Subcutaneous abdominal adipose tissue (tissue), 5 donors: ENCODE data around the gene DDX46.
"Not testable (repeated sequence)": the region's sequence is repeated elsewhere in the genome, so short reads cannot be mapped to it uniquely, and the experiment has no call there.

Experiments used
- H3K27ac ChIP-seq: one replicate; pipeline ENCODE4 v1.7.0; 2013; ENCODE audit warnings: low read depth, mild to moderate bottlenecking, inconsistent platforms, low read length, moderate library complexity
- H3K27me3 ChIP-seq, 5 donors: one replicate each; pipeline ENCODE4 v1.7.0; 2013; ENCODE audit warnings: low read length in 5 of 5, inconsistent platforms in 1 of 5; ENCODE audit not compliant: control insufficient read depth in 5 of 5, insufficient read depth in 4 of 5
- H3K36me3 ChIP-seq, 5 donors: one replicate each; pipeline ENCODE4 v1.7.0; 2013; ENCODE audit warnings: low read length in 5 of 5; ENCODE audit not compliant: control insufficient read depth in 5 of 5, insufficient read depth in 5 of 5
- H3K4me1 ChIP-seq, 5 donors: one replicate each; pipeline ENCODE4 v1.7.0; 2013; ENCODE audit warnings: low read length in 5 of 5, mild to moderate bottlenecking in 3 of 5, moderate library complexity in 1 of 5; ENCODE audit not compliant: control insufficient read depth in 5 of 5, insufficient read depth in 5 of 5
- H3K4me3 ChIP-seq, 5 donors: one replicate each; pipeline ENCODE4 v1.7.0; 2013; ENCODE audit warnings: low read length in 5 of 5, low read depth in 1 of 5
- H3K9ac ChIP-seq, 5 donors: one replicate each; pipeline ENCODE4 v1.7.0; 2013; ENCODE audit warnings: low read length in 5 of 5, mild to moderate bottlenecking in 4 of 5, moderate library complexity in 3 of 5
- H3K9me3 ChIP-seq, 5 donors: one replicate each; pipeline ENCODE4 v1.7.0; 2013; ENCODE audit warnings: low read length in 5 of 5; ENCODE audit not compliant: control insufficient read depth in 5 of 5
- donor health status: healthy.
- donor health status: healthy.
- donor health status: healthy.
- donor health status: healthy.
- donor health status: healthy.

Gene DDX46

DNA sequence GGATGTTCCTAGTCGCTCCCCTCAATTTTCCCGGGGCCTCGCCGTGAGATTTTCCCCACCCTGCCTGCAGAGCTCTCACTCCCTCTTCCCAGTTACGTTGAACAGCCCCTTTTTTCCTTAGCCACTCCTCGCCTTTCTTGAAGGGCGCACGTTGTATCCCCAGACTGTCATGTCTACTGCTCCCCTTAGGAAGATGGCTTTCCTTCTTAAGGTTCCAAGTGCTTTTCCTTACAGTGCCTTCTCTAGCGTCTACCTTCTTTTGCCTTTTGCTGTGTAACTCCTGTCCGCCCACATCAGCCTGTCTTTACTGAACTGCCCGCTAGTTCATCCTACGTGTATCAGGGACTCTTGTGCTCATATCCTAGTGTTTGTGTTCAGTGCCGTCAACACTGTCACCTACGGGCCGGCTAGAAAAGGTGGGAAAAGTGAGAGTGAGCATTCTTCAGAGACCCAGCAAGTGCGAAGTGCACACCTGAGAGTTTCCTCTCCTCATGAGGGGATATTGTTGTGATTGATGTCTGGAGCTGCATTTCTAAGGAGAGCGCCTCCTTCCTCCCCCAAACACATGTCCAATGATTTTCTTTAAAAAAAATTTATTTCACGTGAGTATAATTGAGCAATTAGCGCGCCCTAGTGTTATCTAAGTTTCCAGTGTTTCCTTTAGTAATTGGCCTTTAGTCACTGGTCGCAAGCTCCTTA, 19.5 kb upstream of the DDX46 start:
- H3K27me3 ChIP-seq: no peaks in the 10 kb centered on the region
- peaks cover 0 to 21% (median 19%) of the 10 kb centered on the region in 5 donors for H3K4me1 ChIP-seq
- H3K9ac ChIP-seq: peak overlapping the region; percentile 73 to 95 (median 85)
- H3K36me3 ChIP-seq: peaks cover 0 to 5% (median 0%) of the 10 kb centered on the region in 5 donors
- H3K4me3 ChIP-seq: peak overlapping the region; percentile 81 to 98 (median 95)
- H3K27ac ChIP-seq: peak overlapping the region; percentile 92
- no peaks in the 10 kb centered on the region for H3K9me3 ChIP-seq

- Histone ChIP-seq H3K9ac (no peak overlapping the region), H3K9me3 (no peaks in the 10 kb centered on the region), H3K27ac (no peak overlapping the region), H3K27me3 (no peaks in the 10 kb centered on the region), H3K4me1 (peaks cover 0 to 21% (median 19%) of the 10 kb centered on the region in 5 donors), H3K4me3 (no peak overlapping the region), H3K36me3 (peaks cover 0 to 5% (median 0%) of the 10 kb centered on the region in 5 donors)
These were observed 17.5 kb upstream of the DDX46 start for GRCh38 chr5:134741052-134741451.

DNA sequence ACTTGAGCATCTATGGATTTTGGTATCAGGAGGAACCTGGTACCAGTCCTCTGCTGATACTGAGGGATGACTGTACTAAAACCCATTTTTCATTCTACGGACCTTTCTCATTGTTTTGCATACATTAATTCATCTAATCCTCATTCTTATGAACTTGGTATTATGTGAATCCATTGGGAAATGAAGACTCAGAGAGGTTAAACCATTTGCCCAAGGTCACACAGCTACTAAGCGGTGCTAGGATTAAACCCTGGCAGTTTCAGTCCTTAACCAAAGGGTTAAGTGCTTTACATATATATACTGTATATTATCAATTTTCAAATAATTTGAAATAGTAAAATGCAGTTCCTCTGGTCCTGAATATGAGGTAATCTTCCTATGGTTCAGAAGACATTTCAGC, 16.4 kb upstream of the DDX46 start:
- no peaks in the 10 kb centered on the region for H3K9me3 ChIP-seq
- no peaks in the 10 kb centered on the region for H3K27me3 ChIP-seq
- H3K9ac ChIP-seq: no peak overlapping the region
- H3K4me1 ChIP-seq: peaks cover 0 to 21% (median 19%) of the 10 kb centered on the region in 5 donors
- peaks cover 0 to 5% (median 0%) of the 10 kb centered on the region in 5 donors for H3K36me3 ChIP-seq
- H3K4me3 ChIP-seq: no peak overlapping the region
- no peak overlapping the region for H3K27ac ChIP-seq

GRCh38 chr5:134749415-134749814, 9.2 kb upstream of the DDX46 start:
- no peak overlapping the region for H3K9ac ChIP-seq
- H3K9me3 ChIP-seq: no peaks in the 10 kb centered on the region
- no peak overlapping the region for H3K4me3 ChIP-seq
- H3K27ac ChIP-seq: no peak overlapping the region
- no peaks in the 10 kb centered on the region for H3K27me3 ChIP-seq
- peaks cover 6 to 23% (median 13%) of the 10 kb centered on the region in 5 donors for H3K36me3 ChIP-seq
- no peaks in the 10 kb centered on the region for H3K4me1 ChIP-seq

GRCh38 chr5:134758176-134758503, 439 bp upstream of the DDX46 start:
- H3K9ac ChIP-seq: peak overlapping the region in 2 of 5 donors; percentile 25 to 41
- H3K4me3 ChIP-seq: peak overlapping the region; percentile 72 to 99 (median 97)
- peaks cover 0 to 24% (median 21%) of the 10 kb centered on the region in 5 donors for H3K4me1 ChIP-seq
- H3K27ac ChIP-seq: peak overlapping the region; percentile 80
- H3K36me3 ChIP-seq: peaks cover 0 to 3% (median 0%) of the 10 kb centered on the region in 5 donors
- no peaks in the 10 kb centered on the region for H3K27me3 ChIP-seq
- no peaks in the 10 kb centered on the region for H3K9me3 ChIP-seq

DNA sequence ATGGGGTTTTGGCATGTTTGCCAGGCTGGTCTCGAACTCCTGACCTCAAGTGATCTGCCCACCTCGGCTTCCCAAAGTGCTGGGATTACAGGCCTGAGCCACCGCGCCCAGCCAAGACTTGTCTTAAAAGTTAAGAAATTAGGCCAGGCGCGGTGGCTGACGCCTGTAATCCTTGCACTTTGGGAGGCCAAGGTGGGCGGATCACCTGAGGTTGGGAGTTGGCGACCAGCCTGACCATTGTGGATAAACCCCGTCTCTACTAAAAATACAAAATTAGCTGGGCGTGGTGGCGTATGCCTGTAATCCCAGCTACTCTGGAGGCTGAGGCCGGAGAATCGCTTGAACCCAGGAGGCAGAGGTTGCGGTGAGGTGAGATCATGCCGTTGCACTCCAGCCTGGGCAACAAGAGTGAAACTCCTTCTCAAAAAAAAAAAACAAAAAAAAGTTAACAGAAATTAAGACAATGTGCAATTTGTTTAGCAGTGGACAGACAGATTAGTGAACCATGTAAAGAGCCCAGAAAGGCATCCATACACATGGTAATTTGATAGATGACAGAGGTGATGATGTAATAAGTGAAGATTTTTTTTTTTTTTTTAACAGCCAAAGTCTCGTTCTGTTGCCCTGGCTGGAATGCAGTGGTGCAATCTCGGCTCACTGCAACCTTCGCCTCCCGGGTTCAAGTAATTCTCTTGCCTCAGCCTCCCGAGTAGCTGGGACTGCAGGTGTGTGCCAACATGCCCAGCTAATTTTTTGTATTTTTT, 9.1 kb downstream of the DDX46 start:
- H3K9ac ChIP-seq, H3K4me3 ChIP-seq, H3K4me1 ChIP-seq, H3K9me3 ChIP-seq, H3K27ac ChIP-seq, H3K27me3 ChIP-seq: not testable (repeated sequence)
- peaks cover 16 to 63% (median 40%) of the 10 kb centered on the region in 5 donors for H3K36me3 ChIP-seq

DNA sequence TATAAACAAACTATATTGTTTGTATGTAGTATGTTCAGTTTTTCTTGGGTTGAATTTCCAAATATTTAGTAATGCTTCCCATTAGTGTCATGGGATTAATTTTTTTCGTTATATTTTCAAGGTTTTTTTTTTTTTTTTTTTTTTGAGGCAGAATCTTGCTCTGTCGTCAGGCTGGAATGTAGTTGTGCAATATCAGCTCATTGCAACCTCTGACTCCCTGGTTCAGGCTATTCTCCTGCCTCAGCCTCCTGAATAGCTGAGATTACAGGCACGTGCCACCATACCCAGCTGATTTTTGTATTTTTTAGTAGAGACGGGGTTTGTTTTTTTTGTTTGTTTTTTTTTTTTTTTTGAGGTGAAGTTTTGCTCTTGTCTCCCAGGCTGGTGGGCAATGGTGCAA, 10.6 kb downstream of the DDX46 start:
- Histone ChIP-seq H3K4me1 (peaks cover 0 to 2% (median 0%) of the 10 kb centered on the region in 5 donors), H3K27me3 (no peaks in the 10 kb centered on the region), H3K4me3 (no peak overlapping the region), H3K9me3 (no peaks in the 10 kb centered on the region), H3K27ac (no peak overlapping the region), H3K9ac (no peak overlapping the region), H3K36me3 (peaks cover 19 to 73% (median 49%) of the 10 kb centered on the region in 5 donors)

DNA sequence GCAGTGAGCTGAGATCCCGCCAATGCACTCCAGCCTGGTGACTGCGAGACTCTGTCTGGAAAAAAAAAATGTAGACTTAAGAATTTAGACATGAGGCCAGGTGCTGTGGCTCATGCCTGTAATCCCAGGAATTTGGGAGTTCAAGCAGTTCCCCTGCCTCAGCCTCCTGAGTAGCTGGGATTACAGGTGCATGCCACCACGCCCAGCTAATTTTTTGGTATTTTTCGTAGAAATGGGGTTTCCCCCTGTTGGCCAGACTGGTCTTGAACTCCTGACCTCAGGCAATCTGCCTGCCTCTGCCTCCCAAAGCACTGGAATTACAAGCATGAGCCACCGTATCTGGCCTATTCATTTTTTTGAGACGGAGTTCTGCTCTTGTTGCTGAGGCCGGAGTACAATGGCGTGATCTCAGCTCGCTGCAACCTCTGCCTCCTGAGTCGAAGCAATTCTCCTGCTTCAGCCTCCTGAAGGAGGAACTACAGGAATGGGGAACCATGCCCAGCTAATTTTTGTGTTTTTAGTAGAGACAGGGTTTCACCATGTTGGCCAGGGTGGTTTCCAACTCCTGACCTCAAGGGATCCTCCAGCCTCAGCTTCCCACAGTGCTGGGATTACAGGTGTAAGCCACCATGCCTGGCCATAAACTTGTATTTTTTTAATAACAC, 14.0 kb downstream of the DDX46 start:
- peaks cover 12 to 74% (median 51%) of the 10 kb centered on the region in 5 donors for H3K36me3 ChIP-seq
- no peaks in the 10 kb centered on the region for H3K9me3 ChIP-seq
- H3K27me3 ChIP-seq: no peaks in the 10 kb centered on the region
- no peak overlapping the region for H3K4me3 ChIP-seq
- H3K4me1 ChIP-seq: peaks cover 0 to 2% (median 0%) of the 10 kb centered on the region in 5 donors
- no peak overlapping the region for H3K9ac ChIP-seq
- H3K27ac ChIP-seq: no peak overlapping the region

DNA sequence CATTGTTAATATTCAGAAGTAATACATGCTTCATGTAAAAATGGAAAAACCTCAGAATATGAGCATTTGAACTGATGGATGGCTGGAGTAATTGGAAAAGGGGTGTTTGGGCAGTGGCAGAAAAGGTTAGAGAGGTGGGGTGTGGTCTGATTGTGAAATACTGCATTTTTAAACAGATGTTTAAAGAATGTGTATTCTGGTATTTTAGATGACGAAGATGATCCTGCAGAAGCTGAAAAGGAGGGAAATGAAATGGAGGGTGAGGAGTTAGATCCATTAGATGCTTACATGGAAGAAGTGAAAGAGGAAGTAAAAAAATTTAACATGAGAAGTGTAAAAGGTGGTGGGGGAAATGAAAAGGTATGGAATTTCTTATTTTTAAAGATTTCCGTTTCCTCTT, 18.8 kb downstream of the DDX46 start:
- Histone ChIP-seq H3K4me1 (no peaks in the 10 kb centered on the region), H3K9me3 (no peaks in the 10 kb centered on the region), H3K9ac (no peak overlapping the region), H3K36me3 (peaks cover 28 to 81% (median 65%) of the 10 kb centered on the region in 5 donors), H3K4me3 (no peak overlapping the region), H3K27ac (no peak overlapping the region), H3K27me3 (no peaks in the 10 kb centered on the region)
